Epithelial cell of proximal tubule (primary cell): Measurements from ENCODE around the gene NTN1. TPM values are rescaled to one million over a fixed set of nuclear protein-coding genes. Genes with fewer than 3 reads are reported as not detected.

Experiments used
- DNase-seq: peaks from one replicate; pipeline ENCODE4 v3.0.0-alpha.2; 2011; ENCODE audit warnings: low read depth
- H3K4me3 ChIP-seq: 2 replicates; pipeline ENCODE4 v1.5.1; 2011; ENCODE audit warnings: low read depth, mild to moderate bottlenecking, low read length
- total RNA-seq: library from RNA; depleted of rRNA; stranded (reverse); fragments of >200 nt; gene quantifications from 2 replicates; pipeline ENCODE4 v1.2.3, GENCODE V29; 2015
- TF ChIP-seq, protein P1 (sequence below): conservative IDR thresholded peaks from 2 replicates; pipeline ENCODE4 v1.5.1; 2012; ENCODE audit warnings: low read depth, mild to moderate bottlenecking, low read length

Gene NTN1
- total RNA-seq, 1 donor from 2014 or later: 1.3 TPM

DNA sequence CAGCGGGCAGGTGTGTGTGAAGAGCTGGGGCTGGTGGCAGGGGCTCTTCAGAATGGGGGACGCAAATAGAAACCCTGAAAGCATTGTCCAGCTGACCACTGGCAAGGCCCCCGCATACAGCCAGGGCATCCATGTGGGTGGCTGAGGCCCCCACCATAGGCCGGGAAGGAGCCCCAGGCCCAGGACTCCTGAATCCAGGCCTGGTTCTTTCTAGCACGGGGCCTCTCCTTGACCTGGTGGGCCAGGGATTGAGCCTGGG is 200.5 kb downstream of the NTN1 start:
- TF ChIP-seq, protein P1, sequence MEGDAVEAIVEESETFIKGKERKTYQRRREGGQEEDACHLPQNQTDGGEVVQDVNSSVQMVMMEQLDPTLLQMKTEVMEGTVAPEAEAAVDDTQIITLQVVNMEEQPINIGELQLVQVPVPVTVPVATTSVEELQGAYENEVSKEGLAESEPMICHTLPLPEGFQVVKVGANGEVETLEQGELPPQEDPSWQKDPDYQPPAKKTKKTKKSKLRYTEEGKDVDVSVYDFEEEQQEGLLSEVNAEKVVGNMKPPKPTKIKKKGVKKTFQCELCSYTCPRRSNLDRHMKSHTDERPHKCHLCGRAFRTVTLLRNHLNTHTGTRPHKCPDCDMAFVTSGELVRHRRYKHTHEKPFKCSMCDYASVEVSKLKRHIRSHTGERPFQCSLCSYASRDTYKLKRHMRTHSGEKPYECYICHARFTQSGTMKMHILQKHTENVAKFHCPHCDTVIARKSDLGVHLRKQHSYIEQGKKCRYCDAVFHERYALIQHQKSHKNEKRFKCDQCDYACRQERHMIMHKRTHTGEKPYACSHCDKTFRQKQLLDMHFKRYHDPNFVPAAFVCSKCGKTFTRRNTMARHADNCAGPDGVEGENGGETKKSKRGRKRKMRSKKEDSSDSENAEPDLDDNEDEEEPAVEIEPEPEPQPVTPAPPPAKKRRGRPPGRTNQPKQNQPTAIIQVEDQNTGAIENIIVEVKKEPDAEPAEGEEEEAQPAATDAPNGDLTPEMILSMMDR: no peak
- no peak for DNase-seq
- no peak overlapping the region for H3K4me3 ChIP-seq

- TF ChIP-seq, protein P1: no peak
- no peak for DNase-seq
- H3K4me3 ChIP-seq: no peak overlapping the region
Observed at GRCh38 chr17:9223531-9223930, 202.2 kb downstream of the NTN1 start.

GRCh38 chr17:9224485-9224884 is 203.2 kb downstream of the NTN1 start:
- TF ChIP-seq, protein P1: no peak
- H3K4me3 ChIP-seq: no peak overlapping the region
- no peak for DNase-seq

DNA sequence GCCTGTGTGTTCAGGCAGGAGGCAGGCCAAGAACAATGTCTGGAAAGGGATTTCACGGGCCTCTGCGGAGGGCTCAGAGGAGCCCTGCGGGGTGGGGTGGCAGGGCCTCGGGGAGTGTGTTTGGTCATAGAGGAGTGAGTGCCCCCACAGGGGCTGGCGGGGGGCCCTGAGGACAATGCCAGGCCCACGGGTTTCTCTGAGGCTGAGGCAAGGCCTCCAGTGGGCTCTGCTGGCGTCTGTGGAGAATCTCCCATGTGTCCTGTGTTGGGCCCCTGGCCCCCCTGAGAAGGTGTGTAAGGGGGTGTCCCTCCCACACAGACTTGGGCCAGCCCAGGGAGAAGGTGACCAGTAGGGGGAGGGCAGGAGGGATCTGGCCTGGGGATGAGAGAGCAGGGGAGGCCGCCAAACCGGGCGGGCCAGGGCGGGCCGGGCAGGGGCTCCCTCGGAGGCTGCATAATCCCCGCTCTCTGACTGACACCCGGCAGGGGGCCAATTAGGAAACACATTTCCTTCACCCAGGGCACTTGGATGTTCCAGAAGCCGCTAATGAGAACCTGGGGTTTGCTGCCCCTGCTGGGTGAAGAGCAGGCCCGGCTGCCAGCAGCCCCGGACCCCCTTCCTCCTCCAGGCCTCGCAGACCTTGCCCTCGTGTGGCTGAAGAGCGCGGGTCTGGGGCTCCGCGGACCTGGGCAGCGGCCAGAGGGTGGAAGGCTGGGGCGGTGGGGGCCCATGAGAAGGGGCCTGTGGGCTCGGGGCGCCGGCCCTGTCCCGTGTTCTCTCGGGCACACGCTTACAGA is 204.2 kb downstream of the NTN1 start:
- no peak for DNase-seq
- H3K4me3 ChIP-seq: no peak overlapping the region
- TF ChIP-seq, protein P1: no peak

DNA sequence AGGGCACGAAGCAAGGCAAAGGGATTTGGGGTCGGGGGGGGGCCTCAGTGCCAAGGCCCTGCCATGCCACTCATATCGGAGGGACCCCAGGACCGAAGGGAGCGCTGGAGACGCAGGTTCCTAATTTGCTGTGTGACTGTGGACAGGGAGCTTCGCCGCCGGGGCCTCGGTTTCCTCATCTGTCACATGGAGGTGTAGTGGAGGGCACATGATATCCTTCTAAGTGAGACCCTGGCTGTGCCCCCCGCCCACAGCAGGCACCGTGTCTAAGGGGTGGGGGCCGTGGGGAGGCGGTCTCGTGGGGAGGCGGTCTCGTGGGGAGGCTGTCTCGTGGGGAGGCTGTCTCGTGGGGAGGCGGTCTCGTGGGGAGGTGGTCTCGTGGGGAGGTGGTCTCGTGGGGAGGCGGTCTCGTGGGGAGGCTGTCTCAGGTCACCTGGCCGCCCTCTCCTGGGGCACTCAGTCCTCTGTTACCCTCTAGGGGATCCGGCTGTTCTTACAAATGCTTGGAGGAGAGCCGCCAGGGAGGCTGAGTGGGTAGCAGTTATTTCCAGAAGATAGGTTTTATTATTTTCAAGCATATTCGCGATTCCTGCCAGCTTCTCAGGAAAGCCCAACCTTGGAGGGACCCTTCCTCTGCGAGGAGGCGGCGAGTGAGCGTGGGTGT is 205.0 kb downstream of the NTN1 start:
- H3K4me3 ChIP-seq: no peak overlapping the region
- TF ChIP-seq, protein P1: no peak
- DNase-seq: no peak

GRCh38 chr17:9226794-9227135 is 205.5 kb downstream of the NTN1 start:
- DNase-seq: no peak
- TF ChIP-seq, protein P1: no peak
- no peak overlapping the region for H3K4me3 ChIP-seq

DNA sequence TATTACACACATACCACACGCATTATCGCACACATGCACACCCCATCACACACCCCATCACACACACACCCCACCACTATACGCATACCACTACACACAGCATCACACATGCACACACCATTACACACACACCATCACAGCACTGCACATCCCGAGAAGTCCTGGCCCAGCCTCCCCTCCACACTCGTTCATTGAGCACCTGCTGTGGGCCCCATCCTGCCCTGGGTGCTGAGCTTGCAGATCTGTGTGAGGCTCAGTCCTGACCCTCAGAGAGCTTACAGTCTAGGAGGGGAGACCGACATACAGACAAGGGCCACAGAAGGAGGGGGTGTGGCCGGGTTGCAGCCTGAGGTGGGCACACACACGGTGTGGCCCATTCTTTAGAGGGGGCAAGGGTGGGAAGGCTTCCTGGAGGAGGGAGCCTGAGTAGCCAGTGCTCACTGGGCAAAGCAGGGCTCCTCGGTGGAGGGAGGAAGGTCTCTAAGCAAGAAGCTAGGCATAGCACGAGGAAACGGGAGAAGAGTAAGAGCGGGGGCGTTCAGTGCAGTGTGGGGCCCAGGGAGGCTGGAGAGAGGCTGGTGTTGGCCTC is 206.6 kb downstream of the NTN1 start:
- H3K4me3 ChIP-seq: no peak overlapping the region
- TF ChIP-seq, protein P1: no peak

More for the DNA sequence above, 206.6 kb downstream of the NTN1 start:
- no peak for DNase-seq
